ENCODE results near the gene MSH5. TPM values are rescaled to one million over a fixed set of nuclear protein-coding genes. Genes with fewer than 3 reads are reported as not detected.

The MSH5 gene
- total and polyA plus RNA-seq, 2 of the 13 experiments (the other 11 are each of a cell fraction or from before 2014, with no cell fraction given) = 10.2 to 38.7 TPM

DNA sequence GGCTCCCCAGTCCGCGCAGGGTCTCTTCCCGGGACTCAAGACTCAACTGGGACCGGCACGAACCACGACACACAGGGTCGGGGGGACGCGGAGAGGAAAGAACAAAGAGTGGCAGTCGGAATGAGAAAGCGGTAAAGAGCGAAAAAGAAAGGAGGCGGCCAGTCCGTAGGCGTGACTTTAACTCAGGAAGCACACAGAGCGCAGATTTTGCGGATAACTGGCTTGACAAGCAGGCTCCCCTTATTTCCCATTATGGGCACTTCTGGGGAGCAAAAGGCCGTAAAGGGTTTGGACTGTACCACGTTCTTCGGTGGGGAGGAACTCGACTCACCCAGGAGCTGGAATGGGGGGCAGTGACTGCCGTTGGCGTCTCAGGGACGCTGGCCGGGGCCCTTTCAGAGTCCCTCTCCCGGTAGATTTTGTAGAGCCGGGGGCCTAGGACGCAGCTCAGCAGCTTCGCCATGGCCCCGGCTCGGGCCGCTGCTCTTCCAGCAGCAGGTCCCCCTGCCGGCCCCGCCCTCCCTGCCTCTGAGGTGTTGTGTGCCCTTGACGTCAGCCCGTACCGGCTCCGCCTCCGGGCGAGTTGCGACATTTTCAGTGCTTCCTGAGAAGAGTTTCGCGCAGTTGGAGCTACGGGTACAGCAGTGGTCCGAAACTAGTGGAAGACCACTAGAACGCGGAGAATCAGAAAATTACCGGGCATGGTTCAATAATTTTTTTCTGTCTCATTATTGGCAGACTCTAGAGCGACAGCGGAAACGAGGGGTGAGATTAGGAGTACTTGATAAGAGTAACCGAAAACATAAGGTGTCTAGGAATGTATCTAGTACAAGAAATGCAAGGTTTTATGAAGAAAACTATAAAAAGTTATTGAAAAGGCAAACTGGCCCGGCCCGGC, 36.7 kb upstream of the MSH5 start, which contains the start of gene ABHD16A (continued):
- peak; percentile 88 for TF ChIP-seq BORCS8-MEF2B (CRISPR knock-in tag; IDR thresholded peaks at IDR 0.05)
- no peak for TF ChIP-seq ZEB1 (IDR thresholded peaks at IDR 0.05; ENCODE audit: insufficient replicate concordance, low read depth)
- TF ChIP-seq RBAK (CRISPR knock-in tag; IDR thresholded peaks at IDR 0.05) = no peak
- TF ChIP-seq, protein P1, sequence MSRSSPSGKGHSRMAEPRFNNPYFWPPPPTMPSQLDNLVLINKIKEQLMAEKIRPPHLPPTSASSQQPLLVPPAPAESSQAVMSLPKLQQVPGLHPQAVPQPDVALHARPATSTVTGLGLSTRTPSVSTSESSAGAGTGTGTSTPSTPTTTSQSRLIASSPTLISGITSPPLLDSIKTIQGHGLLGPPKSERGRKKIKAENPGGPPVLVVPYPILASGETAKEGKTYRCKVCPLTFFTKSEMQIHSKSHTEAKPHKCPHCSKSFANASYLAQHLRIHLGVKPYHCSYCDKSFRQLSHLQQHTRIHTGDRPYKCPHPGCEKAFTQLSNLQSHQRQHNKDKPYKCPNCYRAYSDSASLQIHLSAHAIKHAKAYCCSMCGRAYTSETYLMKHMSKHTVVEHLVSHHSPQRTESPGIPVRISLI (CRISPR knock-in tag; IDR thresholded peaks at IDR 0.05; ENCODE audit: borderline replicate concordance) = no peak; the same call in 1 of the 2 replicates
- peak; percentile 50; the same call in 1 of the 2 replicates for TF ChIP-seq ZMAT3 (CRISPR knock-in tag; conservative IDR thresholded peaks at IDR 0.05)
- peak in 1 of 2 experiments; percentile 95; a peak in 2 of 4 replicates for TF ChIP-seq KLF16 (CRISPR knock-in tag; IDR thresholded peaks at IDR 0.05)
- TF ChIP-seq ATF1 (CRISPR knock-in tag; IDR thresholded peaks at IDR 0.05) = peak; percentile 87
- peak; percentile 41; the same call in 1 of the 2 replicates for TF ChIP-seq NFYB (CRISPR knock-in tag; IDR thresholded peaks at IDR 0.05)
- TF ChIP-seq, protein P2, sequence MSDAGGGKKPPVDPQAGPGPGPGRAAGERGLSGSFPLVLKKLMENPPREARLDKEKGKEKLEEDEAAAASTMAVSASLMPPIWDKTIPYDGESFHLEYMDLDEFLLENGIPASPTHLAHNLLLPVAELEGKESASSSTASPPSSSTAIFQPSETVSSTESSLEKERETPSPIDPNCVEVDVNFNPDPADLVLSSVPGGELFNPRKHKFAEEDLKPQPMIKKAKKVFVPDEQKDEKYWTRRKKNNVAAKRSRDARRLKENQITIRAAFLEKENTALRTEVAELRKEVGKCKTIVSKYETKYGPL (CRISPR knock-in tag; IDR thresholded peaks at IDR 0.05) = 0 out of 2 replicates have a peak, but pooled peaks have one; percentile 17
- TF ChIP-seq, protein P3, sequence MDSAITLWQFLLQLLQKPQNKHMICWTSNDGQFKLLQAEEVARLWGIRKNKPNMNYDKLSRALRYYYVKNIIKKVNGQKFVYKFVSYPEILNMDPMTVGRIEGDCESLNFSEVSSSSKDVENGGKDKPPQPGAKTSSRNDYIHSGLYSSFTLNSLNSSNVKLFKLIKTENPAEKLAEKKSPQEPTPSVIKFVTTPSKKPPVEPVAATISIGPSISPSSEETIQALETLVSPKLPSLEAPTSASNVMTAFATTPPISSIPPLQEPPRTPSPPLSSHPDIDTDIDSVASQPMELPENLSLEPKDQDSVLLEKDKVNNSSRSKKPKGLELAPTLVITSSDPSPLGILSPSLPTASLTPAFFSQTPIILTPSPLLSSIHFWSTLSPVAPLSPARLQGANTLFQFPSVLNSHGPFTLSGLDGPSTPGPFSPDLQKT (CRISPR knock-in tag; IDR thresholded peaks at IDR 0.05; ENCODE audit: borderline replicate concordance) = no peak
- no peak for TF ChIP-seq ZNF761 (CRISPR knock-in tag; conservative IDR thresholded peaks at IDR 0.05)
- TF ChIP-seq ZNF556 (CRISPR knock-in tag; IDR thresholded peaks at IDR 0.05; ENCODE audit: borderline replicate concordance) = peak; percentile 94
- peak; percentile 73; the same call in 1 of the 2 replicates for TF ChIP-seq ZNF543 (CRISPR knock-in tag; IDR thresholded peaks at IDR 0.05)
- TF ChIP-seq ESRRA (CRISPR knock-in tag; IDR thresholded peaks at IDR 0.05; ENCODE audit: low read depth) = no peak; the same call in 1 of the 2 replicates
- TF ChIP-seq TAF1 (CRISPR knock-in tag; IDR thresholded peaks at IDR 0.05) = peak; percentile 63
- peak; percentile 60 for TF ChIP-seq KDM5A (IDR thresholded peaks at IDR 0.05; ENCODE audit: borderline replicate concordance, low read length)
- peak; percentile 84; the same call in 1 of the 2 replicates for TF ChIP-seq ZFP1 (CRISPR knock-in tag; IDR thresholded peaks at IDR 0.05)
- TF ChIP-seq ZNF124 (CRISPR knock-in tag; IDR thresholded peaks at IDR 0.05) = 0 out of 2 replicates have a peak, but pooled peaks have one; percentile 59
- TF ChIP-seq USF2 (IDR thresholded peaks at IDR 0.05; ENCODE audit: low read depth, low read length) = no peak
- TF ChIP-seq USF2 (CRISPR knock-in tag; IDR thresholded peaks at IDR 0.05; ENCODE audit: borderline replicate concordance) = no peak
- TF ChIP-seq ZNF33B (CRISPR knock-in tag; IDR thresholded peaks at IDR 0.05) = no peak
- no peak for TF ChIP-seq ZNF552 (CRISPR knock-in tag; IDR thresholded peaks at IDR 0.05; ENCODE audit: borderline replicate concordance)
- TF ChIP-seq MATR3 (CRISPR knock-in tag; IDR thresholded peaks at IDR 0.05) = no peak
- no peak for TF ChIP-seq ARHGAP35 (CRISPR knock-in tag; IDR thresholded peaks at IDR 0.05; ENCODE audit: borderline replicate concordance)
- TF ChIP-seq KAT7 (CRISPR knock-in tag; IDR thresholded peaks at IDR 0.05; ENCODE audit: borderline replicate concordance) = peak; percentile 94
- no peak; the same call in 1 of the 2 replicates for TF ChIP-seq ZFP62 (CRISPR knock-in tag; IDR thresholded peaks at IDR 0.05)

Data from HepG2 (cell line).